ENCODE data around the gene CD82. TPM values are rescaled to one million over a fixed set of nuclear protein-coding genes. Genes with fewer than 3 reads are reported as not detected.

Gene CD82
- total and polyA plus RNA-seq, 9 donors, result 6.9 to 74.9 (median 29.5) TPM

DNA sequence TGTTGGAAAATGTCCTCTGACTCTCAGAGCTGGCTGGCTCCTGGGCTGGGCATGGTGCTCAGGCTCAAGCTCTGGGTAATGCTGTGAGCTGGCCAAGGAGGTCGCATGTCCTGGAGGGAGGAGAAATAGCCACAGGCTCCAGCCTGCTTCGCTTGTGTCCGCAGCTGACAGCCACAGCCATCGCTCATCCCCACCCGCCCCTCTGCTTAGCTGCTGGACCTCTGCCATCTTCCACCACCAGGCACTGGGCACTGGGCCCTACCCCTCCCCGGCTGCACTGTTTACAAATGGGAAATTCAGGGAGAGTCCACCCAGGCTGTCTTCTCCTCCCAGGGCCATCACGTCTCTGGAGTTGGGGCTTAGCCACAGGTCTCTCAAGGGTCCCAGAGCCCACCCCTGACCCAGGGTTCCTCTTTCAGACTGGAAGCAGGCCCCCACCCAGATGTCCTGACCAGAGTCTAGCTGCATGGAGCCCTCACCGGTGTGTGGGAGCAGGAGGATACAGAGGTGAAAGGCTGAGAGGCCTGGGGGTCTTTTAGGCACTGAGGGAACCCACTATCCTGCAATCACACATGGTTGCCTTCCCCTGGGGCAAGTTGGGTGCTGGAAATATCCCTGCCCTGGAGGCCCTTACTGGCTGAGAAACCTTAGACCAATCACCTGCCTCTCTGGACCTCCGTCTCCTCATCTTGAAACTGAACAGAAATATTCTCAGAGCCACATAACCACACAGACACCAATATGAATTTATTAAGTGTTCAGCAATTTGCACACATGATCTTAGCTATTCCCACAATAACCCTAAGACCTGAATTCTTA lies 62.7 kb downstream of the CD82 start:
- H3K4me3 ChIP-seq, result no peak overlapping the region
- no peaks in the 10 kb centered on the region for H3K27me3 ChIP-seq
- H3K9me3 ChIP-seq, result no peaks in the 10 kb centered on the region
- intact Hi-C loops (cut with DNase I), result loop anchor here in 3 of 4 donors (10.0 kb wide), 3 partner anchors 97 to 477 kb away; partner anchors contain the start of gene TSPAN18 (in 1 of the 3)
- H3K27ac ChIP-seq, result no peak overlapping the region
- peaks cover 7% of the 10 kb centered on the region for H3K4me1 ChIP-seq (ENCODE audit: insufficient read depth)
- WGBS, 3 donors, result 24 to 45% (median 42%) methylated on average over 8 to 9 of the region's 9 CpGs
- no peaks in the 10 kb centered on the region for H3K36me3 ChIP-seq
- DNase-seq, result peak; percentile 35 to 83 (median 68)
- no peak for TF ChIP-seq POLR2A (IDR thresholded peaks at IDR 0.05)
- TF ChIP-seq CTCF (IDR thresholded peaks at IDR 0.05), result no peak
- no peak for TF ChIP-seq EP300 (IDR thresholded peaks at IDR 0.05)

GRCh38 chr11:44628730-44629700 lies 63.6 kb downstream of the CD82 start:
- no peaks in the 10 kb centered on the region for H3K36me3 ChIP-seq
- peaks cover 7% of the 10 kb centered on the region for H3K4me1 ChIP-seq (ENCODE audit: insufficient read depth)
- intact Hi-C loops (cut with DNase I), result loop anchor here in 3 of 4 donors (10.0 kb wide), 3 partner anchors 96 to 476 kb away; partner anchors contain the start of gene TSPAN18 (in 1 of the 3)
- peak in 2 of 5 donors; percentile 2 to 7 for DNase-seq
- no peaks in the 10 kb centered on the region for H3K27me3 ChIP-seq
- no peak overlapping the region for H3K4me3 ChIP-seq
- 75 to 82% (median 78%) methylated on average over 14 of the region's 14 CpGs for WGBS, 3 donors
- H3K27ac ChIP-seq, result no peak overlapping the region
- no peaks in the 10 kb centered on the region for H3K9me3 ChIP-seq
- TF ChIP-seq EP300 (IDR thresholded peaks at IDR 0.05) (no peak), POLR2A (IDR thresholded peaks at IDR 0.05) (no peak), CTCF (IDR thresholded peaks at IDR 0.05) (no peak)

GRCh38 chr11:44629732-44630345 lies 64.4 kb downstream of the CD82 start:
- Histone ChIP-seq H3K4me1 (ENCODE audit: insufficient read depth) (peaks cover 11% of the 10 kb centered on the region), H3K9me3 (no peaks in the 10 kb centered on the region), H3K36me3 (no peaks in the 10 kb centered on the region), H3K27me3 (no peaks in the 10 kb centered on the region), H3K4me3 (no peak overlapping the region), H3K27ac (no peak overlapping the region)
- TF ChIP-seq CTCF (IDR thresholded peaks at IDR 0.05) (no peak), POLR2A (IDR thresholded peaks at IDR 0.05) (no peak), EP300 (IDR thresholded peaks at IDR 0.05) (no peak)
- 88 to 96% (median 92%) methylated on average over 8 of the region's 8 CpGs for WGBS, 3 donors
- intact Hi-C loops (cut with DNase I), result loop anchor here in 3 of 4 donors (10.0 kb wide), 3 partner anchors 95 to 475 kb away; partner anchors contain the start of gene TSPAN18 (in 1 of the 3)
- no peak for DNase-seq
